CD4-positive, CD25-positive, alpha-beta regulatory T cell (primary cell): ENCODE data around the gene FAM20C. TPM values are rescaled to one million over a fixed set of nuclear protein-coding genes. Genes with fewer than 3 reads are reported as not detected.
"Not testable (repeated sequence)": the region's sequence is repeated elsewhere in the genome, so short reads cannot be mapped to it uniquely, and the experiment has no call there.

ENCODE experiments used
- ATAC-seq, 2 donors: fragments of 150-1000 bp; cut with Tn5 transposase; one replicate each; pipeline ENCODE4 v1.10.0; 2021; ENCODE audit warnings: low read depth in 2 of 2, moderate number of reproducible peaks in 2 of 2, moderate library complexity in 1 of 2
- DNase-seq, 3 donors: peaks; one replicate each; pipeline versions ENCODE4 v3.0.0 to v3.0.0-alpha.2; 2012 to 2022; ENCODE audit warnings: mixed read lengths in 1 of 3
- H3K27ac ChIP-seq: one replicate; pipeline ENCODE4 v1.7.0; 2013; ENCODE audit warnings: mild to moderate bottlenecking, low read length; ENCODE audit not compliant: insufficient read depth, poor library complexity, severe bottlenecking
- H3K27me3 ChIP-seq: one replicate; pipeline ENCODE4 v1.7.0; 2013; ENCODE audit warnings: low read length; ENCODE audit not compliant: control insufficient read depth, insufficient read depth
- H3K36me3 ChIP-seq: one replicate; pipeline ENCODE4 v1.7.0; 2013; ENCODE audit warnings: mild to moderate bottlenecking, low read length, moderate library complexity; ENCODE audit not compliant: control insufficient read depth, insufficient read depth
- H3K4me1 ChIP-seq: 2 replicates; pipeline ENCODE4 v1.7.0; 2013; ENCODE audit warnings: mild to moderate bottlenecking, low read length; ENCODE audit not compliant: insufficient read depth, control insufficient read depth, poor library complexity, severe bottlenecking
- H3K4me3 ChIP-seq: one replicate; pipeline ENCODE4 v1.7.0; 2013; ENCODE audit warnings: low read depth, mild to moderate bottlenecking, low read length, moderate library complexity
- H3K9me3 ChIP-seq, 2 experiments: 1 replicate in 1 of 2; 2 replicates in 1 of 2; pipeline ENCODE4 v1.7.0; 2013; ENCODE audit warnings: low read length in 2 of 2, mild to moderate bottlenecking in 1 of 2, moderate library complexity in 1 of 2; ENCODE audit not compliant: control insufficient read depth in 2 of 2
- H3K27ac Mint-ChIP-seq, 3 donors: one replicate each; pipeline ENCODE4 v1.8.0; 2020 to 2022; ENCODE audit warnings: mild to moderate bottlenecking in 3 of 3, mixed read lengths in 3 of 3, moderate library complexity in 2 of 3
- H3K27me3 Mint-ChIP-seq: one replicate; pipeline ENCODE4 v1.8.0; 2022; ENCODE audit warnings: mild to moderate bottlenecking, mixed read lengths
- H3K36me3 Mint-ChIP-seq: one replicate; pipeline ENCODE4 v1.8.0; 2020; ENCODE audit warnings: mixed read lengths
- H3K4me1 Mint-ChIP-seq, 4 donors: one replicate each; pipeline ENCODE4 v1.8.0; 2020 to 2022; ENCODE audit warnings: mixed read lengths in 4 of 4, mild to moderate bottlenecking in 1 of 4
- H3K4me3 Mint-ChIP-seq, 4 donors: one replicate each; pipeline ENCODE4 v1.8.0; 2020 to 2022; ENCODE audit warnings: mild to moderate bottlenecking in 4 of 4, mixed read lengths in 4 of 4, moderate library complexity in 3 of 4
- H3K9me3 Mint-ChIP-seq, 7 donors: one replicate each; pipeline ENCODE4 v1.8.0; 2020 to 2022; ENCODE audit warnings: mixed read lengths in 7 of 7, mild to moderate bottlenecking in 3 of 7, moderate library complexity in 2 of 7
- polyA plus RNA-seq, 4 donors: library from polyadenylated mRNA; unstranded; fragments of 300-500 nt; fragmentation: Illumina TruSeq; gene quantifications; one replicate each; pipeline ENCODE4 v1.2.3, GENCODE V29; 2021
- total RNA-seq: library from RNA; stranded (reverse); gene quantifications from one replicate; pipeline ENCODE4 v1.2.3, GENCODE V29; 2022

The FAM20C gene
- total and polyA plus RNA-seq, 5 donors from 2014 or later = not detected

- Mint-ChIP-seq H3K36me3 (no peaks in the 10 kb centered on the region), H3K4me3 (no peak overlapping the region), H3K4me1 (peaks cover 0 to 6% (median 0%) of the 10 kb centered on the region in 4 donors), H3K9me3 (peaks cover 0 to 3% (median 0%) of the 10 kb centered on the region in 7 donors), H3K27ac (no peak overlapping the region), H3K27me3 (no peaks in the 10 kb centered on the region)
- Histone ChIP-seq H3K27me3 (no peaks in the 10 kb centered on the region), H3K4me3 (no peak overlapping the region), H3K9me3 (peaks cover 0 to 4% of the 10 kb centered on the region in 2 experiments), H3K4me1 (no peaks in the 10 kb centered on the region), H3K27ac (no peak overlapping the region), H3K36me3 (no peaks in the 10 kb centered on the region)
- no peak for DNase-seq
- no peak for ATAC-seq
Observed at GRCh38 chr7:258476-259190, 66.3 kb downstream of the FAM20C start.

- Histone ChIP-seq H3K27me3 (no peaks in the 10 kb centered on the region), H3K9me3 (peaks cover 0 to 4% of the 10 kb centered on the region in 2 experiments), H3K4me3 (no peak overlapping the region), H3K36me3 (no peaks in the 10 kb centered on the region), H3K4me1 (no peaks in the 10 kb centered on the region), H3K27ac (no peak overlapping the region)
- H3K27ac Mint-ChIP-seq = no peak overlapping the region
- ATAC-seq (no peak), DNase-seq (no peak)
- H3K27me3 Mint-ChIP-seq = no peaks in the 10 kb centered on the region
- H3K36me3 Mint-ChIP-seq = no peaks in the 10 kb centered on the region
- peaks cover 0 to 3% (median 0%) of the 10 kb centered on the region in 7 donors for H3K9me3 Mint-ChIP-seq
- no peak overlapping the region for H3K4me3 Mint-ChIP-seq
- H3K4me1 Mint-ChIP-seq = peaks cover 0 to 6% (median 0%) of the 10 kb centered on the region in 4 donors
Observed at GRCh38 chr7:259191-259505, 66.8 kb downstream of the FAM20C start.

- Histone ChIP-seq H3K4me3 (no peak overlapping the region), H3K27me3 (no peaks in the 10 kb centered on the region), H3K27ac (no peak overlapping the region), H3K9me3 (peaks cover 0 to 4% of the 10 kb centered on the region in 2 experiments), H3K36me3 (no peaks in the 10 kb centered on the region), H3K4me1 (no peaks in the 10 kb centered on the region)
- no peak for DNase-seq
- peaks cover 0 to 3% (median 1%) of the 10 kb centered on the region in 7 donors for H3K9me3 Mint-ChIP-seq
- H3K36me3 Mint-ChIP-seq = no peaks in the 10 kb centered on the region
- H3K27ac Mint-ChIP-seq = no peak overlapping the region
- peaks cover 0 to 6% (median 0%) of the 10 kb centered on the region in 4 donors for H3K4me1 Mint-ChIP-seq
- H3K4me3 Mint-ChIP-seq = no peak overlapping the region
- ATAC-seq = no peak
- no peaks in the 10 kb centered on the region for H3K27me3 Mint-ChIP-seq
Observed at GRCh38 chr7:259751-260405, 67.5 kb downstream of the FAM20C start.

- Mint-ChIP-seq H3K4me3 (no peak overlapping the region), H3K36me3 (no peaks in the 10 kb centered on the region), H3K4me1 (peaks cover 0 to 6% (median 0%) of the 10 kb centered on the region in 4 donors), H3K9me3 (peaks cover 0 to 3% (median 1%) of the 10 kb centered on the region in 7 donors), H3K27ac (no peak overlapping the region), H3K27me3 (no peaks in the 10 kb centered on the region)
- no peak overlapping the region for H3K27ac ChIP-seq
- no peak for DNase-seq
- H3K9me3 ChIP-seq = peaks cover 0 to 4% of the 10 kb centered on the region in 2 experiments
- H3K4me3 ChIP-seq = no peak overlapping the region
- no peaks in the 10 kb centered on the region for H3K4me1 ChIP-seq
- no peaks in the 10 kb centered on the region for H3K27me3 ChIP-seq
- H3K36me3 ChIP-seq = no peaks in the 10 kb centered on the region
- ATAC-seq = no peak
Observed at GRCh38 chr7:260441-261281, 68.3 kb downstream of the FAM20C start.

- H3K27me3 ChIP-seq = no peaks in the 10 kb centered on the region
- no peak overlapping the region for H3K27ac ChIP-seq
- peaks cover 0 to 6% (median 0%) of the 10 kb centered on the region in 4 donors for H3K4me1 Mint-ChIP-seq
- H3K9me3 ChIP-seq = peaks cover 0 to 4% of the 10 kb centered on the region in 2 experiments
- peak overlapping the region in 1 of 3 donors; percentile 63 for H3K27ac Mint-ChIP-seq
- ATAC-seq (no peak), DNase-seq (no peak)
- no peak overlapping the region for H3K4me3 ChIP-seq
- H3K4me3 Mint-ChIP-seq = no peak overlapping the region
- H3K36me3 Mint-ChIP-seq = no peaks in the 10 kb centered on the region
- H3K9me3 Mint-ChIP-seq = peaks cover 0 to 3% (median 1%) of the 10 kb centered on the region in 7 donors
- H3K36me3 ChIP-seq = no peaks in the 10 kb centered on the region
- H3K4me1 ChIP-seq = no peaks in the 10 kb centered on the region
- H3K27me3 Mint-ChIP-seq = no peaks in the 10 kb centered on the region
Observed at GRCh38 chr7:261341-262250, 69.2 kb downstream of the FAM20C start.

- Histone ChIP-seq H3K4me1 (no peaks in the 10 kb centered on the region), H3K4me3 (no peak overlapping the region), H3K27me3 (no peaks in the 10 kb centered on the region), H3K36me3 (no peaks in the 10 kb centered on the region), H3K27ac (no peak overlapping the region), H3K9me3 (peaks cover 0 to 4% of the 10 kb centered on the region in 2 experiments)
- no peak overlapping the region for H3K4me3 Mint-ChIP-seq
- H3K9me3 Mint-ChIP-seq = peaks cover 0 to 3% (median 1%) of the 10 kb centered on the region in 7 donors
- H3K4me1 Mint-ChIP-seq = peaks cover 0 to 6% (median 0%) of the 10 kb centered on the region in 4 donors
- H3K27me3 Mint-ChIP-seq = no peaks in the 10 kb centered on the region
- H3K27ac Mint-ChIP-seq = no peak overlapping the region
- ATAC-seq (no peak), DNase-seq (no peak)
- H3K36me3 Mint-ChIP-seq = no peaks in the 10 kb centered on the region
Observed at GRCh38 chr7:262251-262572, 69.8 kb downstream of the FAM20C start.

GRCh38 chr7:262631-263311 lies 70.4 kb downstream of the FAM20C start:
- not testable (repeated sequence) for H3K4me3 Mint-ChIP-seq, H3K9me3 ChIP-seq, H3K27me3 Mint-ChIP-seq, H3K4me1 Mint-ChIP-seq, H3K27ac ChIP-seq, H3K27me3 ChIP-seq, H3K4me1 ChIP-seq, H3K27ac Mint-ChIP-seq, H3K9me3 Mint-ChIP-seq, ATAC-seq, H3K36me3 ChIP-seq, H3K36me3 Mint-ChIP-seq, H3K4me3 ChIP-seq
- peak in 2 of 3 donors; percentile 19 to 26 for DNase-seq
